Stimulated activated CD4-positive, alpha-beta T cell treated with anti-CD3 and anti-CD28 coated beads, Interleukin-4, amount 100 ng/mL, for 1 hour (primary cell): ENCODE measurements around the gene MLEC.

Experiments used
- DNase-seq: peaks from one replicate; pipeline ENCODE4 v3.0.0-alpha.2; 2020

Gene MLEC, protein sequence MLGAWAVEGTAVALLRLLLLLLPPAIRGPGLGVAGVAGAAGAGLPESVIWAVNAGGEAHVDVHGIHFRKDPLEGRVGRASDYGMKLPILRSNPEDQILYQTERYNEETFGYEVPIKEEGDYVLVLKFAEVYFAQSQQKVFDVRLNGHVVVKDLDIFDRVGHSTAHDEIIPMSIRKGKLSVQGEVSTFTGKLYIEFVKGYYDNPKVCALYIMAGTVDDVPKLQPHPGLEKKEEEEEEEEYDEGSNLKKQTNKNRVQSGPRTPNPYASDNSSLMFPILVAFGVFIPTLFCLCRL

DNA sequence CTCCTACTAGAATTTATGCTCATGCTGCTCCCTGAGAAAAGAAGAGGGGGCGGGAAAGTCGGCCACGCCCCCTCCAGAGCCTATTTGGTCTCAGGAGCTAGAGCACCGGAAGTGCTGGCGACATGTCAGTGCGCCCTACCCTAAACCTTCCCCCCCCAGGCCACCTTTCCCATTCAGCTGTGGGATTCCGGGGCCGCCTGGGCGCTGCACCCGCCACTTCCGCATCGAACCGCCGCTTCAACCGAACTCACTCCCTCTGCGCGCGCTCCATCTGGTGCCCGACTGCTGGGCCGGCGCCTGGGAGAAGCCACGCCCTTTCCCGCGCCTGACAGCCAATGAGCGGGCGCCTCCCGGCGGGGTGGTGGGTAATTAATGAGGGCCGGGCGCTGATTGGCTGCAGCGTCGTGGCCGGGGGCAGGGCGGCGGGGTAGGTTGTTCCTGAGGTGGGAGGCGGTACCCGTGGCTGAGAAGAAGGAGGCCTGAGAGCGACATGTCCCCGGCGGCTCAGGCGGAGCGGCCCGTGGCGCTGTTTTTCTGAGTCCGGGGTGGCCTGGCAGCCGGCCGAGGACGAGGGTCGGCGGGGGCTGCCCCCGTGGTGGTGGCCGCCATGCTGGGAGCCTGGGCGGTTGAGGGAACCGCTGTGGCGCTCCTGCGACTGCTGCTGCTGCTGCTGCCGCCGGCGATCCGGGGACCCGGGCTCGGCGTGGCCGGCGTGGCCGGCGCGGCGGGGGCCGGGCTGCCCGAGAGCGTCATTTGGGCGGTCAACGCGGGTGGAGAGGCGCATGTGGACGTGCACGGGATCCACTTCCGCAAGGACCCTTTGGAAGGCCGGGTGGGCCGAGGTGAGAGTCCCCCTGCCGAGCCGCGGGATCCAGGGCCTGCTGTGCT is at the start of gene MLEC:
TSS of gene MLEC (plus strand) at position 460 of the 888 bp plus-strand sequence. CDS start at position 608, 148 bp downstream.
- DNase-seq: peak; percentile 99

DNA sequence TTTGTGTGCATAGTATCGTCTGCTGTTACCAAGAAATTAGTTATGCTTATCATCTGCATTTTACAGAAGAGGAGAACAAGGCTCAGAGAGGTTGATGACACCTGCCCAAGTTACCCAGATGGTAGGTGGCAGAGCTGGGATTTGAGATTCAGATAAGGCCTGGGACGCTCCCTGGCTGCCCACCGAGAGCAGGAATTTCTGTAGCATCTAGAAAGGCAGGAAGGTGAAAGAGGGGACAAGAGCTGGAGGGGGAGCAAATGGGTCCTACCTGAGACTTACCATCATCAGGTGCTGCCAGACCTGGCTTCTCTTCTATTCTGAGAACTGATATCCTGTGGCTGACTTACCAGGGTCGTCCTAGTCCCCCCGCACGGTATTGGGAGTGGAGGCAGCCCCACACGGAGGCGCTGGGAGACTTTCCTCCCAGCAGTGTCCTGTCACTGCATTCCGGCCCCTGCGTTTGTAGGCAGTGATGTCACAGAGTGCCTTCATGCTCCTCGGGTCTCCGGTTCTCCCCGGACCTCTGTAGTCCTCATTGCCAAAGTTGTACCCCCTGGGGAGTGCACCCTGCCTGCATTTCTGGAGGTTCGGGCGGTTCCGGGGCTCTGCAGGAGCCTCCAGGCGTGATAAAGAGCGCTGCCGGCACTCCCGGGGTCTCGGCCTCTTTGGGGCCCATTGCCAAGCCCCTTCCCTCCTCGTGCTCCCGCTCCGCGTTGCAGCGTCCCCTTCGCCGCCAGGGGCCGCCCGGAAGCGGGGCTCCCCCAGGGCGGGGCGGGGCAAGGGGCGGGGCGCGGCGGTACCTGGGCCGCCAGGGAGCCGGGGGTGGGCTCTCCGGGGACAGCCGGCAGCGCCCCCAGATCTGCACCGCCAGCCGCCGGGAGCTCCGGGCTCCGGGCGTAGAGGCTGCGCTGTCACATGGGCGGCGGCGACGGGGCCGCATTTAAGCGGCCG is 46.9 kb upstream of the MLEC start, which contains the start of gene CABP1:
TSS of gene CABP1 (plus strand) at position 856 of the 951 bp plus-strand sequence. CDS start at position 916, 60 bp downstream.
- peak; percentile 80 for DNase-seq

DNA sequence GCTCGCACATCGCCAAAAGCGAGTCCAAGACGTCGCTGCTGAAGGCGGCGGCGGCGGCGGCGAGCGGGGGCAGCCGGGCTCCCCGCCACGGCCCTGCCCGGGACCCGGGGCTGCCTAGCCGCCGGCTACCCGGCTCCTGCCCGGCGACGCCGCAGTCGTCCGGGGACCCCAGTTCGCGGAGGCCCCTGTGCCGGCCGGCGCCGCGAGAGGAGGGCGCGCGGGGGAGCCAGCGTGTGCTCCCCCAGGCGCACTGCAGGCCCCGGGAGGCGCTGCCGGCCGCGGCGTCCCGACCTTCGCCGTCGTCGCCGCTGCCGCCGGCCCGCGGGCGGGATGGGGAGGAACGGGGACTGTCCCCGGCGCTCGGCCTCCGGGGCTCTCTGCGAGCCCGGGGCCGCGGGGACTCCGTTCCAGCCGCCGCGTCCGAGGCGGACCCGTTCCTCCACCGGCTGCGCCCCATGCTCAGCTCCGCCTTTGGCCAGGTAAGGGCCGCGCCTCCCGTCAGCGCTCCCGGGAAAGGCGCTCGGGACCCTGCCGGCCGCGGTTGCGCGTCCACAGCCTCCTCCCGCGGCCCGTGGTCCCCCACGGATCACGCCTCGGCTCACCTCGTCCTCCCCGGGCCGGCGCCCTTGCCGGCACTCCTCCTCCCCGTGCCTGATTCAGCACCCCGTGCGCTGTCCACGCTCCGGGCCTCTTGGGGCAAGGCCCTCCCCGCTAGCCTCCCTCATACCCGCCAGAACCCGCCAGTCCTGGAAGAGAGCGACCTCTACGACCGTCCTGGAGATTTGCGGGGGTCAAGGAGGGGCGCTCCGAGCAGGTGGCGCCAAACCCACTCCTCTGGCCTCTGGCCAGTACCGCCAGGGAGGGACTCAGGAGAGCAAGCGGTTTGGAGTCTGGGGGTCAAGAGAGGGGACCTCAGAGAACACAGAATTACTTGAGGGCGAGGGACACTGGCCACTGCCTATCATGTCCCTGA is 45.8 kb upstream of the MLEC start:
- peak; percentile 58 for DNase-seq

DNA sequence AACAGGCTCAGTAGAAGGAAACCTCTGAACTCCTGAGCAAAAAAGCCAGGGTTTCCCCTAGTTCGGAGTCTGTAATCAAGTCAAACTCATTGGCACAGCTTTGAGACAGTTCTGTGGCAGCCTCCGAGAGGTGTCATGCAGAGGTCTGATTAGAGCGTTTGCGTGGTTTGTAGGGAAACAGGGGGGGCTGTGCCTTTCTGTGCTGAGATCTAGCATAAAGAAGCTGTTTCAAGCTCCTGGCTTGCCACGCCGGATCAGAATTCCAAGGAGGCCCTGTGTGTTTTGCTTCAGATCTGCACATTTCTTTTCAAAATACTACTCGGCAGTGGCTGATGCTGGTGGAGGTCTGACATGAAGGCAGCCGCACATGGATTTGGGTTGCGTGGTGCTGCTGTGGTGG is 44.8 kb upstream of the MLEC start:
- DNase-seq: no peak

DNA sequence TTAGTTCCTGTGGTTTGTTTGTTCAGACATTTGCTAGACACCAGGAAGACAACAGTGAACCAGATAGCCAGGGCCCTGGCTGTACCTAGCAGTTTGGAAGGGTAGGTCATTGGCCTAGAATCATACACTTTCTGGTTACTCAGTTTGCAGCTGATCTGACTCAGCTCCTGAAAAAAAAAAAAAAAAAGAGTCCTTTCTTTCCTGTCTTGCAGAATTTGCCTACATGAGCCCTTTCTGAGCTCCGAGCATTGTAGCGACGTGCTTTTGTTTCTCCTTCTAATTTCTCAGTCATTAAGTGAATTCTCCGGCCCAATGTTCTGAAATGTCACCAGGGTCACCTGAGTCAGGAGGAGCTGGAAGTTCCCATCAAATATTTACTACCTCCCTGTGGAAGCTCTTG is 44.1 kb upstream of the MLEC start:
- no peak for DNase-seq

DNA sequence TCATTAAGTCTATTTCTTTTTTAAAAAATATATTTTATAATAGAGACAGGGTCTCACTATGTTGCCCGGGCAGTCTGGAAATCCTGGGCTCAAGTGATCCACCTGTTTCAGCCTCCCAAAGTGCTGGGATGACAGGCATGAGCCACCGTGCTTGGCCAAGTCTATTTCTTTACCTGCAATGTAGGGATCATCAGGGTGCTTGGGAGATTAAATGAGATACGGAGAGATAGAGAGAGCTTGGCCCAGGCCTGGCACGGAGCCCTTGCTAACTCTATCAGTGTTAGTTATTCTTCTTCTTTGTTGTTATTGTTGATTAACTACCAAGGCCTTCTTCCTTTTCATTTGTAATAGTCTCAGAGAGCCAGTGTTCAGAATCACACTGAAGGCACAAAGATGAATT is 43.4 kb upstream of the MLEC start:
- DNase-seq: no peak

DNA sequence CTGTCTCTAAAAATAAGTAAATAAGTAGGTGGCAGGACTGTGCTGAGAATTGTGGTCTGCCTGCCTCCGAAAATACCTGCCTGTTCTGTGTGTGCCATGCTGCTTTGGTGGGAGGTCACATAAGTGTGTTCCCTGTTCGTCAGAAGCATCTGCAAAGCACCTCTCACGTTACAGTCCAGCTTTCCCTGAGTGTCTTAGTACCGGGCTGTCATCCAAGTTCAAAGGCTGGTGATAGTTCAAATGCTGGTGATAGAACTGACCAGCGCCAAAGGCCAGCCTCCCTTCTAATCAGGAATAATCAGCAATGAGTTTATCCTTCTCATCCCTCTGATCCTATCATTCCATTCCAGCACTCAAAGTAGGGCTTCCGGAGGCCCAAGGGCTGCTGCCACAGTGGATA is 40.9 kb upstream of the MLEC start:
- DNase-seq: no peak

DNA sequence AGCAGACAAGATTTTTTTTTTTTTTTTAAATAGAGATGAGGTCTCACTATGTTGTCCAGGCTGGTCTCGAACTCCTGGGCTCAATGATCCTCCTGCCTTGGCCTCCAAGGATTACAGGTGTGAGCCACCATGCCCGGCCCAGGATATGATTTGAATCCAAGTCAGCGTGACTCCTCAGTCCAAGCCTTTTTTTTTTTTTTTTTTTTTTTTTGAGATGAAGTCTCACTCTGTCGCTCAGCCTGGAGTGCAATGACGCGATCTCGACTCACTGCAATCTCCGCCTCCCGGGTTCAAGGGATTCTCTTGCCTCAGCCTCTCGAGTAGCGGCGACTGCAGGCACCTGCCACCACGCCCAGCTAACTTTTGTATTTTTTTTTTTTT is 39.6 kb upstream of the MLEC start:
- DNase-seq: no peak

DNA sequence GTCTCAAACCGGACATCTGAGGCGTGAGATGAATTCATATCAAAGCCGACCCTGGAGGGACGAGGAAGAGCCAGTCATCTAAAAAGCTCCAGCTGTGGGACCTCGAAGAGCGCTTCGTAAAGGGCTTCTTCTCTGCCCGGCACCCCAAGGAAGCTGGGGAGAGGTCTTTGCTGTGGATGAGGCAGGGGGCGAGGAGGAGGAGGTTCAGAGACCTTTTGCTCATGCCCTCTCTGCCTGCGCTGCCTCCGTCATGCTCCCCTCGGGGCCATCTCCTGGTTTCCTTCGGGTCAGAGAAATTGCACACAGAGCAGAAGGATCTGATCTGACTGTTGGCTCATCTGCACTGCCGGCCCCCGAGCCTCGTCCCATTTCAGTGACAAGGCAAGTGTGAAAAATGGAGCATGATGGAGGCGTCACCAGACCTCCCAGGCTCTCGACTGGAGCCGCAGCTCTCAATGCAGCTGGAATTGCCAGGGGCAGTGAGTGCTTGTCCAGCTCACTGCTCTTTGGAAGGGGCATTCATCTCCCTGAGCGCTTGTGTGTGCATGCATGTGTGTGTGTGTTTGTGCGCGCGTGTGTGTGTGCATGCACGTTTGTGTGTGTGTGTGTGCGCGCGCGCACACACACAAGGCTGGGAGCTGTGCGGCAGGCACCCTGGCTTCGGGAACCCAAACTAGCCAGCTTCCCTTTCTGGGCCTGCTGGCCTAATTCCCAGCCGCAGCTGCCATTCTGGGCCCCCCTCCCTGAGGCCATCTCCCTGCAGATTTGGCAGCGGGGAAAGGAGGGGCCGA is 37.3 kb upstream of the MLEC start:
- no peak for DNase-seq

DNA sequence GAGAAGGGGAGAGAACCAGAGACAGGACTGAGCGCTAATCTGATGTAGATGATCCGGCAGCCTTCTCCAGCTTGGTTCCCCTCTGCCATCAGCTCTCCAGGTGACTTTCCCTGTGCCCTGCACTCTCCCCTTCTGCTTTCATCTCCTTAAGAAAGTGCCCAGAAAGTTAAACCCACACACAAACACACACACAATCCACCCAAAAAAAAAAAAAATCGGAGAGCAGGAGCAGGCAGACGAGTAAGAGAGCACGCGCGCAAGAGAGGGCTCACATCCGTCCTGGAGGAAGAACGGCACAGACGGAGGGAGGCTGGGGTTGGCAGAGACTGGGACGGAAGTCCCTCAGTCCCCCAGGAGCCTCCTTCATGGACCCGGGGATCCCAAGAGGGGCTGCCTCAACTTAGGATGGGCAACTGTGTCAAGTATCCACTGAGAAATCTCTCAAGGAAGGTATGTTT is 36.7 kb upstream of the MLEC start:
- DNase-seq: no peak

DNA sequence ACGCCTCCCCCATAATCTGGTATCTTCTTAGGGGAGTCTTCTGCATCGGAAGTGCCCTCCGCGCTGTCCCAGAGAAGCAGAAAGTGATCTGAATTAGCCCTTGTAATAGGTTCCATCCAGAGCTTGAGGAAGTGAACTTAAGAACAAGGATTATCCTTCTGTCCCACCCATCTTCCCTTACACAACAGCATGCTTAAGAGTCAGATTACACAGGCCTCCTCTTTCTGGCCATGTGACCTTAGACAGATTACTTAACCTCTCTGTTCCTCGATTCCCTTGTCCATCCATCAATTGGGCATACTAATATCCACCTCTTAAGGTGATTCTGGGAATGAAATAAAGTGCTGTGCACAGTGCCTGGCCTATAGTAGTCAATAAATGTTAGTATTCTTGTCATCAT is 35.1 kb upstream of the MLEC start:
- no peak for DNase-seq

DNA sequence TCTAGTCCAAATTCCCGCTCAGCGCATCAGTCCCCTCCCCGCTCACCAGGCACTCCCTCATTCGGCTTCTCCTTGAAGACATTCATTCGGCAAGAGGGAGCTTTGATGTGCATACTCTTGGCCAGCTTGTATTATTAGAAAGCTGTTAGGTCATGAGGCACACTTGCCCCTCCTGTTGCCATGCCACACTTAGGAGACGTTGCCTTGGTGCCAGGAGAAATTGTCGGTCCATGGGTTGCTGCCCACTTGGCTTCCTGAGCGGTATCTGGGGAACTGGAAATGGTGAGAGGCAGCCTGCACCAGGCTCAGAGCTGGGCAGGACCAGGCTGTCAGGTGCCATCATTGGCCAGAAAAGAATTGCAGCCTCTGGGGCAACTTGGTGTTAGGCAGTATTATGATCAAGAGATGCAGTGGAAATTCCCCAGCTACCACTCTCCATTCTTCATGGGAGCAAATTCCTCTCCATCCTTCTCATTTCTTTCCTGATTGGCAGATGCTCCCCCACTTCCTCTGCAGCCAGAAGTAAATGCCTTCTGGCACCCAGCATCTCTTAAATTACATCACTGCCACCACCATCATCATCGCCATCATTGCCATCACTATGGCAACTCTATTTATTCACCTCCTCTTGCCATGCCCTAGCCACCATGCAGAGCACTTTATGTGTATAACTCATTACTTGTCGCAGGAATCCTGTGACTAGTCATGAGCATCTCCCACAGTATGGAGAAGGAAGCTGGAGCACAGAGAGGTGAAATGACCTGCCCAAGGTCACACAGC is 34.1 kb upstream of the MLEC start:
- DNase-seq: no peak

DNA sequence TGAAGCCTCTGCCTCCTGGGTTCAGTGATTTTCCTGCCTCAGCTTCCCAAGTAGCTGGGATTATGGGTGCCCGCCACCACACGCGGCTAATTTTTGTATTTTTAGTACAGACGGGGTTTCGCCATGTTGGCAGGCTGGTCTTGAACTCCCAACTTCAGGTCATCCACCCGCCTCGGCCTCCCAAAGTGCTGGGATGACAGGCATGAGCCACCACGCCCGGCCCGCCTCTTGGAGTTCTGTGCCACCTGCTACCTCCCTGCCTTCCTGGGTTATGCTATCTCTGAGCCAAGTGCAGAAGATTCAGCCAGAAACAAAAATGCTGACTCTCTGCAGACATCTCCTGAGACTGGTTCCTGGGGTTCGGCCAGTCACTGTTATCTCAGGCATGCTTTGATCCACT is 33.3 kb upstream of the MLEC start:
- DNase-seq: no peak

DNA sequence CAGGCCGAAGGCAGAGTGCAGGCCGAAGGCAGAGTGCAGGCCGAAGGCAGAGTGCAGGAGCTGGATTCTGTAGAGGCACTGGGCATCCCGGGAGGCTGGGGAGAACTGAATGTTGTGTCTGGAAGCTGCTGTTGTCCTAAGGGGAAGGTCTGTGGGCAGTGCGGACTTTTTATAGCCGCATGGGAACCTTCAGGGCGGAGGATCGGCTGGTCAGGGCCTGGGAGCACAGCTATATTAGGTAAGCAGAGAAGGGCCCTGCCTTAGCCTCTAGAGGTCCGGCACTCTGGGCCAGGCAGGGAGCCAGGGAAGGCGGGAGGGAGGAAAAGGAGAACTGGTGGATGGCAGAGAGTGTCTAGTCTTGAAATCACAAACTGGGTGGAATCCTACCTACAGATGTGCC is 32.3 kb upstream of the MLEC start:
- no peak for DNase-seq

DNA sequence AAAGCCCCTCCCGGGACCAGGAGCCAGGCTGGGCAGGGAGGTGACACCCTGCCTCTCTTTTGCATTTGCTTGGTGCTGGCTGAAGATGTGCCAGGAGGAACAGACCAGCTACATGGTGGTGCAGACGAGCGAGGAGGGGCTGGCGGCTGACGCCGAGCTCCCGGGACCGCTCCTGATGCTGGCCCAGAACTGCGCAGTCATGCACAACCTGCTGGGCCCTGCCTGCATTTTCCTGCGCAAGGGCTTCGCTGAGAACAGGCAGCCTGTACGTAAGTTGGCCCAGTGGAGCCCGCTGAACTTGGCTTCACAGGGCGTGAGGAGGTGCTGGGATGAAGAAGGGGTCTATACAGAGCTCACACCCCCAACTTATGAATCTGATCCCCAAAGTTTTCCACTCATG is 30.9 kb upstream of the MLEC start:
- DNase-seq: no peak

DNA sequence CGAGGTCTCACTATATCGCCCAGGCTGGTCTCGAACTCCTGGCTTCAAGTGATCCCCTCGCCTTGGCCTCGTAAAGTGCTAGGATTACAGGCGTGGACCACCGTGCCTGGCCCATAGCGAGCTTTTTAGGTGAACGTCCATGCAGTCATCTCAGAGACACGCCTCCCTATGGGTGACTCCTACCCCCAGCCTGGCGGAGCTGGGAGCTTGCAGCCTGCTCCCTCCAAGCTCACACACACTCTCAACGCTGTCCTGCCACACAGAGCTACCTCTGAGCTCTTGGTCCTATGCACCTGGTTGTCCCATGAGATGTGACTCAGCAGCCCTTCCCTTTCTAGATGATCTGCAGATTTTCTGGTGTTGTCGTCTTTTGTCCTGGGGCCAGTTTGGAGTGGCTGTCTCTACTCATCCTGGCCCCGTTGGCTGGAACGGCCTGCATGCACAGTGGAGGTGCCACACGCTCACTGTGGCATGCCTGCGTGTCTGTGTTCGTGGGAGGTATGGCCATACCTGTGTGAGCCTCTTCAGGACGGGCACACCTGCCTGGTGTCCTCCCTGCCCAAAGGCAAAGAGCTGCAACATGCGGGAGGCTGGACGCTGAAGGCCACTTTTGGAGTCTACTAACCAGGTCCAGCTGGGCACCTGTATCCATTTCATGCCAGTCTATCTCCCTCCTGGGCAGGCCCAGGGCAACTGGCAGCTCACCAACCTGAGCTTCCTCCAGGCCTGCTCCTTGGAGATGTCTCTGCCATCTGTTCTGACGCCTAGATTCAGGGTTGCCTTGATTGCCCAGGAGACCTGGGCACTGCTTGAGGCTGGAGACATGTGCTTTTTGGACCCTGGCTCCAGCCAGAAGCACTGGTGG is 28.4 kb upstream of the MLEC start:
- DNase-seq: no peak

DNA sequence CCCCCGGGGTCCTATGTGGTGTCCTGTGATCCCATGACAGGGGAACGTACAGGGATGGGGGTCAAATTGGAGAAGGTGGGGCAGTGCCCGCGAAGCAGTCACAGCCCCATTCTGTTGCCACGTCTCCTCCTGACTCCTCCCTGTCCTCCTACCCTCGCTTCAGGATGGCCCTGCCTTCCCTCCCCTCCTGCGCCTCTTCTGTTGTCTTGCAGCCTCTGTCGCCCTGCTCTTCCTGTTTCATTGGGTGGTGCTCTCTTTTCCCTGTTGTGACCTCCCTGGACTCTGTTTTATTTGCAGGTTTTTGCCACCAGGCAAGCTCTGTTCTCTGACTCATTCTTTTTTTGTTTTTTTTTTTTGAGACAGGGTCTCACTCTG is 27.8 kb upstream of the MLEC start:
- DNase-seq: no peak

DNA sequence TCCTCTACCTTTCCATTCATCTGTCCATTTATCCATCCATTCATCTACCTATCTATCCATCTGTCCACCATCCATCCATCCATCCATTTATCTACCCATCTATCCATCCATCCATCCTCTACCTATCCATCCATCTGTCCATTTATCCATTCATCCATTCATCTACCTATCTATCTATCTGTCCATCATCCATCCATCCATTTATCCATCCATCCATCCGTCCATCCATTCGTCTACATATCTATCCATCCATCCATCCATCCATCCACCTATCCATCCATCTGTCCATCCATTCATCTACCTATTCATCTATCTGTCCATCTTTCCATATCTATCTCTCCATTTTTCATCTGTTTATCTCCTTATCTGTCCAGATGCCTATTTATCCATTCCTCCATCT is 25.5 kb upstream of the MLEC start:
- no peak for DNase-seq

DNA sequence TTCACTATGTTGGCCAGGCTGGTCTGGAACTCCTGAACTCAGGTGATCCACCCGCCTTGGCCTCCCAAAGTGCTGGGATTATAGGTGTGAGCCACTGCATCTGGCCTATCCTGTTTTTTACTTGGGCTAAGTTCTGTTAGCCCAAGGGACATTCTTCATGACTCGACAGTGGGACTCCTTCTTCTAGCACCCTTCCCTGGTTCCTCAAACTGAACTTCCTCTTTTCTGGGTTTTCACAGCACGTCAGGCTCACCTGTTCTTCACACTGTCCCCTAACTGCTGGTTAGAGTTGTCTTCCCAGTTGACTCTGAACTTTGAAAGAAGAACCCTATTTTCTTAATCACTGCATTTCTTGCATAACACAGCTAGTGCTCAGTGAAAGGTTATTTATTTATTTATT is 24.1 kb upstream of the MLEC start:
- no peak for DNase-seq
